K562 (cell line): ENCODE results near the gene AKR1D1. TPM values are rescaled to one million over a fixed set of nuclear protein-coding genes. Genes with fewer than 3 reads are reported as not detected.
A peak's percentile ranks its signal among the peaks of the same experiment; 100 is the strongest.

ENCODE experiments used
- ATF1 ChIP-seq, 2 experiments: fragments of 450-650 bp in 1 of 2; IDR thresholded peaks; 2 replicates each; pipeline ENCODE4 v1.6.1; 2016; ENCODE audit warnings: missing compliant biosample characterization in 1 of 2, missing genetic modification characterization in 1 of 2
- C11orf30 ChIP-seq: fragments of 450-650 bp; IDR thresholded peaks from 2 replicates; pipeline ENCODE4 v1.6.1; 2016; ENCODE audit warnings: low read depth, mild to moderate bottlenecking
- CBFA2T2 ChIP-seq: fragments of 450-650 bp; conservative IDR thresholded peaks from 2 replicates; pipeline ENCODE4 v1.6.1; 2017; ENCODE audit warnings: mild to moderate bottlenecking
- CBFA2T3 ChIP-seq: fragments of 450-650 bp; IDR thresholded peaks from 2 replicates; pipeline ENCODE4 v1.6.1; 2017
- CBX3 ChIP-seq, 2 experiments: IDR thresholded peaks; 1 replicate in 1 of 2; 2 replicates in 1 of 2; pipeline ENCODE4 v1.6.1; 2012; ENCODE audit warnings: inconsistent platforms in 2 of 2, low read length in 2 of 2, borderline replicate concordance in 1 of 2, control low read depth in 1 of 2
- CEBPZ ChIP-seq: fragments of 150-350 bp; IDR thresholded peaks from 2 replicates; pipeline ENCODE4 v1.6.1; 2014; ENCODE audit warnings: low read depth, mild to moderate bottlenecking, low read length, borderline replicate concordance
- CXXC5 ChIP-seq: fragments of 250-450 bp; sonication (Bioruptor Pico); IDR thresholded peaks from 2 replicates; pipeline ENCODE4 v1.8.0; 2022; ENCODE audit warnings: inconsistent platforms, mild to moderate bottlenecking, moderate library complexity
- DDX20 ChIP-seq: fragments of 450-650 bp; IDR thresholded peaks from 2 replicates; pipeline ENCODE4 v1.6.1; 2016; ENCODE audit warnings: missing genetic modification characterization, low read depth, mild to moderate bottlenecking, missing compliant biosample characterization, moderate library complexity
- GATAD2A ChIP-seq: fragments of 450-650 bp; IDR thresholded peaks from 2 replicates; pipeline ENCODE4 v1.6.1; 2017
- HIVEP1 ChIP-seq: fragments of 250-450 bp; sonication (Bioruptor Pico); IDR thresholded peaks from 2 replicates; pipeline ENCODE4 v1.4.0; 2020; ENCODE audit warnings: mild to moderate bottlenecking
- MBD1 ChIP-seq: fragments of 250-450 bp; sonication (Bioruptor Pico); IDR thresholded peaks from 2 replicates; pipeline ENCODE4 v1.8.0; 2022; ENCODE audit warnings: inconsistent platforms
- MTA1 ChIP-seq: fragments of 450-650 bp; IDR thresholded peaks from 2 replicates; pipeline ENCODE4 v1.6.1; 2017; ENCODE audit warnings: borderline replicate concordance
- MTF1 ChIP-seq: fragments of 250-450 bp; sonication (Bioruptor Pico); IDR thresholded peaks from 2 replicates; pipeline ENCODE4 v1.9.0; 2021; ENCODE audit warnings: moderate library complexity, mild to moderate bottlenecking, inconsistent platforms, borderline replicate concordance
- MXI1 ChIP-seq: IDR thresholded peaks from 2 replicates; pipeline ENCODE4 v1.6.1; 2011; ENCODE audit warnings: low read depth, mild to moderate bottlenecking, improper control_type of control experiment, low read length
- NCOR1 ChIP-seq: fragments of 450-650 bp; IDR thresholded peaks from 2 replicates; pipeline ENCODE4 v1.6.1; 2016; ENCODE audit warnings: mild to moderate bottlenecking, moderate library complexity
- NFIX ChIP-seq: fragments of 250-450 bp; sonication (Bioruptor Pico); IDR thresholded peaks from 2 replicates; pipeline ENCODE4 v1.4.0; 2020; ENCODE audit warnings: low read depth, mild to moderate bottlenecking, moderate library complexity
- PHB ChIP-seq: fragments of 250-450 bp; sonication (Bioruptor Pico); IDR thresholded peaks from 2 replicates; pipeline ENCODE4 v1.5.0; 2021
- PHF20 ChIP-seq: fragments of 450-650 bp; IDR thresholded peaks from 2 replicates; pipeline ENCODE4 v1.6.1; 2018; ENCODE audit not compliant: partially characterized antibody
- PTTG1 ChIP-seq: fragments of 450-650 bp; IDR thresholded peaks from 2 replicates; pipeline ENCODE4 v1.6.1; 2016; ENCODE audit warnings: low read depth, mild to moderate bottlenecking, missing genetic modification characterization, missing compliant biosample characterization
- RNF2 ChIP-seq: sonication (generic); IDR thresholded peaks from 2 replicates; pipeline ENCODE4 v1.6.1; 2016
- RUNX1 ChIP-seq: sonication (generic); IDR thresholded peaks from 2 replicates; pipeline ENCODE4 v1.6.1; 2016; ENCODE audit warnings: antibody characterized with exemption, low read depth
- SLC30A9 ChIP-seq: fragments of 250-450 bp; sonication (Bioruptor Pico); IDR thresholded peaks from 2 replicates; pipeline ENCODE4 v1.8.0; 2022; ENCODE audit warnings: mild to moderate bottlenecking, moderate library complexity
- SMARCA5 ChIP-seq: fragments of 450-650 bp; IDR thresholded peaks from 2 replicates; pipeline ENCODE4 v1.6.1; 2016
- ZBTB1 ChIP-seq: sonication (generic); formaldehyde crosslinking; IDR thresholded peaks from 2 replicates; pipeline ENCODE4 v1.8.1; 2023; ENCODE audit warnings: missing genetic modification reagents, low read depth, mild to moderate bottlenecking, borderline replicate concordance
- ZC3H11A ChIP-seq: IDR thresholded peaks from 2 replicates; pipeline ENCODE4 v1.6.1; 2012; ENCODE audit warnings: low read depth, low read length, improper control_type of control experiment
- ZNF24 ChIP-seq: fragments of 450-650 bp; IDR thresholded peaks from 2 replicates; pipeline ENCODE4 v1.6.1; 2016
- ZNF444 ChIP-seq: fragments of 250-450 bp; sonication (Bioruptor Pico); IDR thresholded peaks from 2 replicates; pipeline ENCODE4 v1.4.0; 2020; ENCODE audit warnings: mild to moderate bottlenecking, moderate library complexity
- ZNF780A ChIP-seq: fragments of 250-450 bp; sonication (Bioruptor Pico); IDR thresholded peaks from 2 replicates; pipeline ENCODE4 v1.5.0; 2021; ENCODE audit warnings: mild to moderate bottlenecking
- polyA plus RNA-seq, 8 experiments: library from polyadenylated mRNA; depleted of rRNA in 4 of 8; stranded (reverse) in 5 of 8; unstranded in 3 of 8; fragments of >200 nt; fragmentation: Nextera tagmentation in 2 of 8; fragmentation: Illumina TruSeq in 1 of 8; extraction: Ambion mirVana in 2 of 8; extraction: Trizol in 1 of 8; gene quantifications; 2 replicates each; pipeline versions ENCODE4 v1.2.1 to v1.2.3, GENCODE V29; 2011 to 2014; ENCODE audit warnings: inconsistent platforms in 1 of 8, missing spikeins in 1 of 8
- total RNA-seq, 7 experiments: library from RNA; depleted of rRNA in 6 of 7; stranded (reverse); fragments of >200 nt in 6 of 7; fragmentation: Illumina TruSeq in 2 of 7; extraction: Trizol in 2 of 7; gene quantifications; 2 replicates each; pipeline versions ENCODE4 v1.2.1 to v1.2.3, GENCODE V29; 2011 to 2021; ENCODE audit warnings: low replicate concordance in 1 of 7

The AKR1D1 gene
- total and polyA plus RNA-seq, 9 of the 15 experiments (the other 6 are each of a cell fraction or from before 2014, with no cell fraction given) = not detected

- TF ChIP-seq ZNF444 (CRISPR knock-in tag) (no peak), PHF20 (no peak), PTTG1 (tag) (no peak), CBFA2T3 (peak; percentile 77), C11orf30 (no peak), CBX3 (IDR thresholded peaks at IDR 0.05; ENCODE audit: borderline replicate concordance in 1 of 2, low read length in 2 of 2) (peak in 1 of 2 experiments; percentile 94; a peak in 2 of 3 replicates), GATAD2A (no peak), MXI1 (no peak), MTA1 (no peak), ZNF780A (peak; percentile 94; the same call in 1 of the 2 replicates), ZBTB1 (CRISPR knock-in tag) (no peak), PHB (CRISPR knock-in tag) (no peak), CEBPZ (no peak), RUNX1 (no peak), DDX20 (no peak), RNF2 (no peak), SMARCA5 (no peak), MTF1 (CRISPR knock-in tag) (no peak), HIVEP1 (CRISPR knock-in tag) (no peak), NCOR1 (peak; percentile 34; the same call in 1 of the 2 replicates), ATF1 (CRISPR knock-in tag; IDR thresholded peaks at IDR 0.05) (no peak), ATF1 (tag; IDR thresholded peaks at IDR 0.05) (no peak), NFIX (CRISPR knock-in tag) (no peak), CBFA2T2 (peak; percentile 74), CXXC5 (CRISPR knock-in tag) (no peak), MBD1 (CRISPR knock-in tag) (no peak), ZC3H11A (no peak), SLC30A9 (CRISPR knock-in tag) (no peak), ZNF24 (no peak)
These were observed 88.5 kb downstream of the AKR1D1 start (continued) for GRCh38 chr7:138164804-138165203.
